Stimulated activated CD8-positive, alpha-beta memory T cell treated with anti-CD3 and anti-CD28 coated beads, Interleukin-4, amount 100 ng/mL, for 4 hours (primary cell): ENCODE measurements around the gene PDE5A.
A peak's percentile ranks its signal among the peaks of the same experiment; 100 is the strongest.
"Not testable (repeated sequence)": the region's sequence is repeated elsewhere in the genome, so short reads cannot be mapped to it uniquely, and the experiment has no call there.

Experiments
- DNase-seq, 2 donors: peaks; one replicate each; pipeline ENCODE4 v3.0.0-alpha.2; 2020; ENCODE audit warnings: low read depth in 2 of 2, low spot score in 1 of 2

PDE5A gene

DNA sequence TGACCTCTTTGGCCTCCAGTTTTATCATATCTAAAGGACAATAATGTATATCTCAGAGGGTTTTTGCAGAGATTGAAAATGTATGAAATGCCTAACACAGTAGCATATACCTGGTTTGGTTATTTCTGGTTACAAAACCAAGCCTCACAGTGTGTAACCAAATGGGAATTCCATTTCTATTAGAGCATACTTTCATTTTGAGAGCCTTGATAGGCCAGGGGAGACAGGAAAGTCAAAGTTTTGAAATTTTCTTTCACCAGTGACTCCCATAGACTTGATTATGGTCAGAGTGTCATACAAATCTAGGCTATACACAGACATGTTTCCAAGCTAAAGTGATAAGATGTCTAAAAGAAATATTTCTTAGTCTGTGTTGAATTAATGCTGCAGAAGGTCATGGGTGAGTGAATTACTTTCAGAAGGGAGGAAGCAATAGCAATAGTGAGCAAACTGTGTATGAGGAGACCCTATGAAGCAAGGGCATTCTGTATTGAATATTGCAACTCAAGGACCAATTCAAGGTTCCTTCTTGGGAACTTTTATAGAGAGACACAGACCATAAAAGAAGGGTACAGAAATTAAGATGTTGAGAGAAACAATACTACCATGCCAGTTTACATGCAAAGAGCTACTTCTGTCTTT is 151.1 kb downstream of the PDE5A start:
- no peak for DNase-seq

DNA sequence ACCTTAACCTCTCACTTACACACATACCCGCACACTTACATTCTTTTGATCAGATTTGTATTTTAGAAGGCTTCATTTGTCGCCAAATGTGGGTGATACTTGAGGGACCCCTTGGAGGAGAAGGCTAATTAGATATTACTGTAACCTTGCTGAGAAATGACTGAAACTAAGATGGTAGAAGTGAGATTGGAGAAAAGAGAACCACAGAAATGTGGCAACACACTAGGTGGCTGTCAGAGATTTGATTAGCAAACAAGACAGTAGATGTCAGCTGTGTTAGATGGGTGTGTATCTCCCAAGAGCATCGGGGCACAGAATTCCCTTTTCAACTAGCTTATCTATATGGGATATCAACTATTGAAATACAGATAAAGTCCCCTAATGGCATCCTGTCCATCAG is 157.3 kb downstream of the PDE5A start:
- no peak for DNase-seq

GRCh38 chr4:119470737-119471063 is 157.9 kb downstream of the PDE5A start:
- not testable (repeated sequence) for DNase-seq

- DNase-seq, result not testable (repeated sequence)
These were observed 158.4 kb downstream of the PDE5A start for GRCh38 chr4:119470021-119470736.

DNA sequence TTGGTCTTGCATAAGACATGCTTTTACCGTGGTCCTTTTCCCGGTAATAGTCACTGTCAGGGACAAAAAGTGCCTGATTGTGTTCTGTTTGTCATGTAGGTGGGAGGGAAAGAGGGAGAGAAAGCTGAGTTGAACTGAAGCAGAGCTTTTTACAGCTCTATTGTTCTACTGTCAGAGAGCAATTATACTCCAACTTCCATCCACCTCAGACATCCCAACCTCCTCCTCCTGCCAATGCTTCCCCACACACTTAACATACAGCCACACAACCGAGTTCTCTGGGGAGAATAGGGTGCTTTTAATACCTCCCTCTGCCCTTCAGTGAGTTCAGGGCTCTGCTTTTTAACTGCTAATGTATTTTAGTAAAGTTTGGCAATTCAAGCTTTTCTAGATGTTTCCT is 159.6 kb downstream of the PDE5A start:
- DNase-seq, result not testable (repeated sequence)

GRCh38 chr4:119462733-119463132 is 165.9 kb downstream of the PDE5A start:
- DNase-seq, result not testable (repeated sequence)

- not testable (repeated sequence) for DNase-seq
These were observed 172.9 kb downstream of the PDE5A start for GRCh38 chr4:119455734-119456133.

DNA sequence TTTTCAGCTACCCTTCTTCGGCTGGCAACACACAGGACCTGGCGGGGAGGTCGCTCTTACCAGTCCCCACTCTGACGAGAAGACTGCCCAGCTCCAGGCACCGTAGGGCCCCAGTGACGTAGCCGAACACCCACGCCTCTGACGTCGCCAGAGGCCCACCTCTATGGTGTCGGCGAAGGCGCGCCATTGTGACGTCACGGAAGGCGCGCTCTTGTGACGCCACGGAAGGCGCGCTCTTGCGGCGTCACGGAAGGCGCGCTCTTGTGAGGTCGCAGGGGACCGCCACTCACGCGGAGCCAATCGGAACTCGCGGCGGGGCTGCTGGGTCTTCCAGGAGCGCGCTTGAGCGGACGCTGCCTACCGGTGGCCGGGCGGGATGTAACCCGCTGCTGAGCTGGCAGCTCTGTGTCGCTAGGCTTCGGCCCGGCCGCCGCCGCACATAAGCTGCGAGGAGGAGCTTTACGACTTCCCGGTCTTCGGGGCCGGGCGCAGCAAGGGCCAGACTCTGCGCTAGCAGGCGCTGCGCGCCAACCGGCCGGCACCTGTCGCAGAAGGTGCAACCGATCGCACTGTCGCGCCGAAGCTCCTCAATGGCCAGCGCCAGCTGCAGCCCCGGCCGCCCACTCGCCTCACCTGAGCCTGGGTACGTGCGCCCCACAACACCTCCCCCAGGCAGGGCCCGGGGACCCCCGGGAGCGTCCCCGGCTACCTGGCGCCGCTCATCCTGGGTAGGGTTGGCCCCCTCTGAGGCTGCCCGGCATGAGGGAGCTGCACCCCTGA is 173.9 kb downstream of the PDE5A start:
- DNase-seq, result peak; percentile 91 to 95

DNA sequence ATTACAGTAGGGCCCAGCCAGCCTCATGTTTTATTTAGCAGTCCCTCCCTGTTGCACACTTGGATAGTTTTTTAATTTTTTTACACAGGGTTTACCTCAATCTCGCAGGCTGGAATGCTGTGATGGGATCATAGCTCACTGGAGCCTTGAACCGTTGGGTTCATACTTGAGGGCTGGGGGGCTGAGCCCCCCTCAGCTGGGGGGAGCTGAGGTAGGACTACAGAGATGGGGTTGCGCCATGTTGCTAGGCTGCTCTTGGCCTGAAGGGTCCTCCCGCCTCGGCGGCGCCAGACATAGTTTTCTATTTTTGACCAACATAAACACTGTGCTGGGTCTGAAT is 174.5 kb downstream of the PDE5A start:
- not testable (repeated sequence) for DNase-seq

DNA sequence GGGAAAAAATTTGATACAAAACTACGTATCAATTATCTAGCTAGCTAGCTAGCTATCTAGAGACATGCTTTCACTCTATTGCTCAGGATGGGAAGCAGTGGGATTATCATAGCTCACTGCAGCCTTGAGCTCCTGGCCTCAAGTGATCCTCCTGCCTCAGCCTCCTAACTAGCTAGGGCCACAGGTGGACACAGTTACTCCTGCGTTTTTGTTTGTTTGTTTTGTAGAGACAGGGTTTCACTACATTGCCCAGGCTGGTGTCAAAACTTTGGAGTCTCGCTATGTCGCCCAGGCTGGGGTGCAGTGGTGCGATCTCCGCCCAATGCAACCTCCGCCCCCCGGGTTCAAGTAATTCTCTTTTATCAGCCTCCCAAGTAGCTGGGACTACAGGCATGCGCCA is 175.3 kb downstream of the PDE5A start:
- DNase-seq, result not testable (repeated sequence)

DNA sequence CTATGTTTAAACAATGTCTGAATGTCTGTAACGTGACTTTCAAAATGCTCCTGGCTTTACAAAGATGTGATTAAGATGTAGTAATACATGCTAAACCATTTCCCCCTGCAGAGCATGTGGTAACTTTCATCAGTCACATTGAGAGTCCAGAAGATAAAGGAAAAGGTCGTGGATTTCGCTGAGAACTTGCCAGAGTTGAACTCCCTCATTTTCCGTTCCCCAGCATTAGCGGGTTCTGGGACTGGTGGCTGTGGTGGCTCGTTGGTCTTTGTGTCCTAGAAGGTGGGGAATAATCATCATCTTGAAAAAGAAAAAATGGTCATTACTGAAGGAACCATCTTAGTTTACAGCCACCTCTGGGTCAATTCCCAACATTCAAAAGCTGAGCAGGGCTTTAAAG is 178.8 kb downstream of the PDE5A start:
- not testable (repeated sequence) for DNase-seq
